Thyroid gland (tissue), 4 donors: ENCODE results near the gene SHF. TPM values are rescaled to one million over a fixed set of nuclear protein-coding genes. Genes with fewer than 3 reads are reported as not detected.

Experiments
- DNase-seq, 2 donors: peaks; one replicate each; pipeline ENCODE4 v3.0.0-alpha.2; 2019
- H3K27ac ChIP-seq, 3 donors: fragments of 200-600 bp; sonication (generic); 1 replicate in 2 of 3; 2 replicates in 1 of 3; pipeline ENCODE4 v1.5.1; 2016 to 2019; ENCODE audit warnings: mild to moderate bottlenecking in 1 of 3, moderate library complexity in 1 of 3
- H3K27me3 ChIP-seq: fragments of 200-600 bp; sonication (generic); one replicate; pipeline ENCODE4 v1.5.1; 2019
- H3K36me3 ChIP-seq, 2 donors: fragments of 200-600 bp; sonication (generic); one replicate each; pipeline ENCODE4 v1.5.1; 2016 to 2019
- H3K4me1 ChIP-seq, 2 donors: fragments of 200-600 bp; sonication (generic); one replicate each; pipeline ENCODE4 v1.5.1; 2017 to 2019
- H3K4me3 ChIP-seq, 3 donors: fragments of 200-600 bp; sonication (generic); replicated peaks in 1 of 3; 1 replicate in 2 of 3; 2 replicates in 1 of 3; pipeline ENCODE4 v1.5.1; 2016; ENCODE audit warnings: mild to moderate bottlenecking in 1 of 3
- H3K9me3 ChIP-seq: fragments of 200-600 bp; sonication (generic); one replicate; pipeline ENCODE4 v1.5.1; 2017
- POLR2A ChIP-seq, 2 donors: fragments of 450-650 bp; IDR thresholded peaks; one replicate each; pipeline ENCODE4 v1.6.1; 2017; ENCODE audit warnings: antibody characterized with exemption in 2 of 2, mild to moderate bottlenecking in 2 of 2, moderate library complexity in 1 of 2
- WGBS, 2 donors: methylation state at CpG; one replicate each; pipeline ENCODE4 v1.1.5; 2017; 5-methylcytosine and 5-hydroxymethylcytosine counted together
- intact Hi-C: fragments of 100-400 bp; cut with DNase I; formaldehyde crosslinking; loops from one replicate; pipeline ENCODE4 v1.15.1; 2023
- total RNA-seq, 4 donors: library from RNA; depleted of rRNA; stranded (reverse); fragments of >200 nt; gene quantifications; one replicate each; pipeline ENCODE4 v1.2.3, GENCODE V29; 2016
- TF ChIP-seq, protein P1 (sequence below), 6 experiments: fragments of 200-600 bp in 3 of 6; fragments of 450-650 bp in 3 of 6; sonication (generic) in 3 of 6; IDR thresholded peaks; one replicate each; pipeline ENCODE4 v1.5.1; 2016 to 2019; ENCODE audit warnings: antibody characterized with exemption in 6 of 6, mild to moderate bottlenecking in 2 of 6, inconsistent platforms in 1 of 6, moderate library complexity in 1 of 6

The SHF gene
- total RNA-seq, 4 donors from 2014 or later = 8.0 to 15.9 (median 8.7) TPM

DNA sequence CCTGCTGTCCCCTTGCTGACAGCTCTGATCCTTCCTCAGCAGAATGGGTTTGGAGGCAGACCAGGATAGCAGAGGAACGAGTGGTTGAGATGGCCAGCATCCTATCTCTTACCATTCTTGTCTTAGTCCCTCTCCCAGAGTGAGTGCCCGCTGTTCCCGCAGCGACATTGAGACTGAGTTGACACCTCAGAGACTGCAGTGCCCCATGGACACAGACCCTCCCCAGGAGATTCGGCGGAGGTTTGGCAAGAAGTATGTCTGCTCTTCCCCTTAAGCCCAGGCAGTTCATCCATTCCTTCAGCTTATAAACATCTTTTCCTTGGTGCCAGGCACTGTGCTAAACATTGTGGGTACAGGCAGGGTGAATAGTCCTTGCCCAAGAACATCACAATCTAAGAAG lies 36.8 kb downstream of the SHF start:
- 90 to 93% methylated on average over 6 of the region's 6 CpGs for WGBS, 2 donors
- H3K4me3 ChIP-seq = no peak overlapping the region

DNA sequence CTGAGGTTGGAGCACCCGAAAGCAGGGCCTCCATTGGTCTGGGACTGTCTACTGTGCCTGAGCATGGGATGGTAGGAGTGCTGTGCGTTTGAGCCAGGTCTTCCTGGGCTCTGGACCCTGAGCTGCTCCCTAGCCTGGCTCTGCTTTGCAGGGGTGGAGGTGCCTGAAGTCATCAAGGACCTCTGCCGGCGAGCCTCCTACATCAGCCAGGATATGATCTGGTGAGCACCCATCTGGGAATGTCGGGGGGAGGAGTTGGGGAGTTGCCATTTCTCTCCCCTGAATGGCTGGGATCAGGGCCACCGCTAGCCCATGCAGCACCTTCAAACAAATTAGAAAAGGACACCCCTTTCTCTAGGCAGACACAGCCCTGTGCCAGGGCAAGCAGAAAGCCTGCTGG lies 37.3 kb downstream of the SHF start:
- peaks cover 34 to 42% of the 10 kb centered on the region in 2 donors for H3K36me3 ChIP-seq
- H3K9me3 ChIP-seq = no peaks in the 10 kb centered on the region
- 85 to 88% methylated on average over 4 to 6 of the region's 6 CpGs for WGBS, 2 donors
- H3K27me3 ChIP-seq = no peaks in the 10 kb centered on the region
- intact Hi-C loops = no loop called here
- H3K4me3 ChIP-seq = no peak overlapping the region
- no peak overlapping the region for H3K27ac ChIP-seq
- no peak for TF ChIP-seq POLR2A (IDR thresholded peaks at IDR 0.05)
- TF ChIP-seq, protein P1, sequence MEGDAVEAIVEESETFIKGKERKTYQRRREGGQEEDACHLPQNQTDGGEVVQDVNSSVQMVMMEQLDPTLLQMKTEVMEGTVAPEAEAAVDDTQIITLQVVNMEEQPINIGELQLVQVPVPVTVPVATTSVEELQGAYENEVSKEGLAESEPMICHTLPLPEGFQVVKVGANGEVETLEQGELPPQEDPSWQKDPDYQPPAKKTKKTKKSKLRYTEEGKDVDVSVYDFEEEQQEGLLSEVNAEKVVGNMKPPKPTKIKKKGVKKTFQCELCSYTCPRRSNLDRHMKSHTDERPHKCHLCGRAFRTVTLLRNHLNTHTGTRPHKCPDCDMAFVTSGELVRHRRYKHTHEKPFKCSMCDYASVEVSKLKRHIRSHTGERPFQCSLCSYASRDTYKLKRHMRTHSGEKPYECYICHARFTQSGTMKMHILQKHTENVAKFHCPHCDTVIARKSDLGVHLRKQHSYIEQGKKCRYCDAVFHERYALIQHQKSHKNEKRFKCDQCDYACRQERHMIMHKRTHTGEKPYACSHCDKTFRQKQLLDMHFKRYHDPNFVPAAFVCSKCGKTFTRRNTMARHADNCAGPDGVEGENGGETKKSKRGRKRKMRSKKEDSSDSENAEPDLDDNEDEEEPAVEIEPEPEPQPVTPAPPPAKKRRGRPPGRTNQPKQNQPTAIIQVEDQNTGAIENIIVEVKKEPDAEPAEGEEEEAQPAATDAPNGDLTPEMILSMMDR (IDR thresholded peaks at IDR 0.05) = no peak
- no peak for DNase-seq
- no peaks in the 10 kb centered on the region for H3K4me1 ChIP-seq

More for the DNA sequence above, 36.8 kb downstream of the SHF start:
- H3K36me3 ChIP-seq = peaks cover 38 to 42% of the 10 kb centered on the region in 2 donors
- no peak for TF ChIP-seq POLR2A (IDR thresholded peaks at IDR 0.05)
- TF ChIP-seq, protein P1 (IDR thresholded peaks at IDR 0.05) = no peak
- intact Hi-C loops = no loop called here
- H3K27me3 ChIP-seq = no peaks in the 10 kb centered on the region
- no peaks in the 10 kb centered on the region for H3K9me3 ChIP-seq
- H3K4me1 ChIP-seq = no peaks in the 10 kb centered on the region
- DNase-seq = no peak
- no peak overlapping the region for H3K27ac ChIP-seq

DNA sequence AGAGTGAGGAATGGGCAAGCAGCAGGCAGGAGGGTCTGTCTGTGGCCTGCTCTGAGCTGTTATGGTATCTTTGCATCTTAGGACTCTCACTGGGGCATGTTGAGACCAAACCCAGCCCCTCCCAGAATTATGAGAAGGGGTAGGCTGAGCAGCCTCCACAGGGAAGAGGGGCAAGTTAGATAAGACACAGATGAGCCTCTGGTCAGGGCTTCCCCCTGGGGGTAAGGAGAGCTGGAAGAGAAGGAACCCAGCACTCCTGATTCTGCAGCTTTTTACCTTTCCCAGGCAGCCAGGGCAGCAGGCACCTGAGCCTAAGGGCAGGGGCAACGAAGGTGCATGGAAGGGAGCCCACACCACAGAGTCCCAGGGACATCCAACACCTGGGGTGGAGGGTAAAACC lies 38.7 kb downstream of the SHF start:
- intact Hi-C loops = no loop called here
- Histone ChIP-seq H3K36me3 (peaks cover 46 to 47% of the 10 kb centered on the region in 2 donors), H3K4me3 (no peak overlapping the region), H3K4me1 (no peaks in the 10 kb centered on the region), H3K27ac (peak overlapping the region in 1 of 3 donors; percentile 14), H3K9me3 (no peaks in the 10 kb centered on the region), H3K27me3 (no peaks in the 10 kb centered on the region)
- no peak for TF ChIP-seq POLR2A (IDR thresholded peaks at IDR 0.05)
- TF ChIP-seq, protein P1 (IDR thresholded peaks at IDR 0.05) = no peak
- 87 to 100% methylated on average over 1 of the region's 1 CpG for WGBS, 2 donors
- DNase-seq = no peak

DNA sequence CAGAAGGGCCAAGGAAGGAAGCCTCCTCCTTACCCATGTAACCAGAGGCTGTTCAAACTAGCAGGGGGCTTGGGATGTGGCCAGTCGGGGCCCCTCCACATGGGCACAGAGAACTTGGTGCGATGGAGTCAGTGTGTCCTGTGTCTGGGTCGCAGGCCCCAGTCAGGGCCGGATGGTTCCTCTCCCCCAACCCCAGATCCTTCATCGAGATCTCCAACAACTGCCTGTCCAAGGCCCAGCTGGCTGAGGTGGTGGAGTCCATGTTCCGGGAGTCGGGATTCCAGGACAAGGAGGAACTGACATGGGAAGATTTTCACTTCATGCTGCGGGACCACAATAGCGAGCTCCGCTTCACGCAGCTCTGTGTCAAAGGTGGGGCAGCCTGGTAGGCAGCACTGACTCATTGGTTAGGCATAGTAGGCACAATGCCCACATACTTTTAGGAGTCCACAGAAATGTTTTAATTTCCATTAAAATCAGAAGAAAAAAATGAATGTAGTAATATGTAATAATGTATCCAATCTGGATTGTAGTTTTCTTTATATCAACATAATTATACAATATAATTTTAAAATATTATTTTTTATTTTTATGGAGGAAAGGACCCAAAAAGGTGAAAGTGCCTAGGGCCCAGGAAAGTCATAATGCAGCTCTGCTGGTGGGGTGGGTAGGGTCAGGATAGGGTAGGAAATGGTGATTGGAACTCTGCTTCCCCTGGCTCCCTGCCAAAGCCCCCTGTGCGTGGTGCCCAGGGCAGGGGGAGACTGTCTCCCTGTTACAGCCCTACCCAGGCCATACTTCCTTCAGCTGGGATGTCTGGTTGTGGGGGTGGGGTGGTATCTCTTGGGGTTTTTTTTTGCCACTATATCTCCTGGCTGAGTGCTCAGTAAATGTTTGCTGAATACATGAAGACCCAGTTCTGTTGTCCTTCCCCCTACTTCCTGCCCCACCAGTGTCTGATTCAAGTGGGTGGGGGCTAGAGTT lies 39.4 kb downstream of the SHF start:
- H3K27me3 ChIP-seq = no peaks in the 10 kb centered on the region

More for the DNA sequence above, 39.4 kb downstream of the SHF start:
- TF ChIP-seq, protein P1 (IDR thresholded peaks at IDR 0.05) = no peak
- no peak for TF ChIP-seq POLR2A (IDR thresholded peaks at IDR 0.05)
- no peaks in the 10 kb centered on the region for H3K9me3 ChIP-seq
- peak overlapping the region in 1 of 3 donors; percentile 14 for H3K27ac ChIP-seq
- no peak for DNase-seq
- peaks cover 50 to 53% of the 10 kb centered on the region in 2 donors for H3K36me3 ChIP-seq
- H3K4me1 ChIP-seq = no peaks in the 10 kb centered on the region
- WGBS, 2 donors = 89 to 92% methylated on average over 12 of the region's 12 CpGs
- intact Hi-C loops = no loop called here
- H3K4me3 ChIP-seq = no peak overlapping the region
